HG02642 (cell line): ENCODE results near the gene SEPSECS.
"Not testable (repeated sequence)": the region's sequence is repeated elsewhere in the genome, so short reads cannot be mapped to it uniquely, and the experiment has no call there.

Source experiments
- ATAC-seq: cut with Tn5 transposase; IDR thresholded peaks from one replicate; pipeline ENCODE4 v1.9.1; 2021; ENCODE audit warnings: mild to moderate bottlenecking; ENCODE audit not compliant: unreplicated experiment, poor library complexity

Gene SEPSECS

DNA sequence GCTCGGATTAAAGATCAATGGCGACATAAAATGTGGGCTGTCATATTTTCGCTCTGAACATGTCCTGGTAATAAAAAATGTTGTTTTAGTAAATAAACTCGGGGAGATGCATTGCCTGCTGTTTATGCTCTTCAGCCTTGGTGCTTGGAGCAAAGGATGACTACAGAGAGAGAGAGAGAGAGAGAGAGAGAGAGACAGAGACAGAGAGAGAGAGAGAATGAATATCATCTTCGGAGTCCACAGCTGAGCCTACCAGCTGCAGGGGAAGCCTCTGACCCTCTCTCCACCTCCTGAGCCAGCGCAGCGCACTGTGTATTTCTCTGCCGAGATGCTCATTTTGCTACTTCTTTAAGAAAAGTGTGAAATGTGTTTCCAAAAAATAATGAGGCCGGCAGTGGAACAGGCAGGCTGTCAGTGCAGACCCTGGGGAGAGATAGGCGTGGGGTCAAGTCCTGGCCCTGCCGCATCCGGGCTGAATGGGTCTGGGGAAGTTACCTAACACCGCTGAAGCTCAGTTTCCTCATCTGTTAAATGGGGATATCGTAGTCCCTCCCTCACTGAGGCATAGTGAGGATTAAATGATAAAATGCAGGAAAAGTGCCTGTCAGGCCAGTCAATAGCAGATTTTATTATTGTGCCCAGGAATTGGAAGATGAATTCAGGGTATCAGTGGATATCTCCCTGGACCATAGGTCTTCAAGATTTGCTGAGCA, 71.0 kb downstream of the SEPSECS start:
- ATAC-seq: no peak

GRCh38 chr4:25088093-25088952, 71.9 kb downstream of the SEPSECS start:
- ATAC-seq: peak; percentile 68

DNA sequence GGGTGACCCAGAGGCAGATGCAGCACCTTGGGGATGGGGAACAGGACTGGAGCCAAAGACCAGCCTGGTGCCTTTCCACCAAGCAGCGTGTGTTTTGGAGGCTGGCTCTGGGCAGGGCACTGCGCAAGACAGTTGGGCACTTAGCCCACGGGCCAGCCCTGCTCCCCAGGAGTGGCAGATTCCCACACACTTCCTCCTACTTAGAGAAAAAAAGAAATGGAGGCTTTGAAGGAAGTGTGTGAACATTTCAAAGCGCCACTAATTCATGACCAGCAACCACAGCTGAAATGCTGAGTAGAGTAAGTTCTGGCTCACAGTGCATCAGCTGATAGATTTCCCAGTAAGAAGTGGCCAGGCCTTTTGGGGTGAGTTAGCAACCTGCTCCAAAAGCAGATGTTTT, 74.6 kb downstream of the SEPSECS start:
- ATAC-seq: no peak

- not testable (repeated sequence) for ATAC-seq
Measured at GRCh38 chr4:25083441-25083840, 76.8 kb downstream of the SEPSECS start.

DNA sequence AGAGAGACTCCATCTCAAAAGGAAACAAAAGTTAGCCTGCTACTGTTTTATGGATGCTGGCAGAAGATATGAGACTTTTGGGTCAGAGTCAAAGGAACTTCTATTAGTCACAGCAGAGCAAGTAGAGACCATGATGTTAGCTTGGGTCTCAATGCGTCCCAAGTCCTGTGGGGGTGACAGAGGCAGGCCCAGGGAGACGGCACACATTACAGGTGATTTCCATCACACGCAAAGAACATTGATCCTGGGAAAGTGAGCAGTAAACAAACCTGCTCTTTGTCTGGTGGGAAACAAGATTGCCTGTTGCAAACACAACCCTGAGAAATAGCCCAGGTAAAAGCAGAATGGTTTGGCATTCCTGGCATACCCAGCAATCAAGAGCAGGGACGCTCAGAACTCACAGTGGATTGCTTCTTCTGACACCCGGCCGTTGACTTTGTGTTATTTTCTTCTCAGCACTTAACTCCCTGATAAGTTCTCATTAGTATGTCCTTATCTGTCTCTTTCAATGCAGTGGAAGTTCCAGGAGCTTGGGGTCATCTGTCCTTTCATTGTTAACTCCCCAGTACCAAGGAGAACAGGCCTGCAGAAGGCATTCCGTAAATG, 78.3 kb downstream of the SEPSECS start:
- no peak for ATAC-seq

GRCh38 chr4:25080571-25080970, 79.7 kb downstream of the SEPSECS start:
- ATAC-seq: no peak

DNA sequence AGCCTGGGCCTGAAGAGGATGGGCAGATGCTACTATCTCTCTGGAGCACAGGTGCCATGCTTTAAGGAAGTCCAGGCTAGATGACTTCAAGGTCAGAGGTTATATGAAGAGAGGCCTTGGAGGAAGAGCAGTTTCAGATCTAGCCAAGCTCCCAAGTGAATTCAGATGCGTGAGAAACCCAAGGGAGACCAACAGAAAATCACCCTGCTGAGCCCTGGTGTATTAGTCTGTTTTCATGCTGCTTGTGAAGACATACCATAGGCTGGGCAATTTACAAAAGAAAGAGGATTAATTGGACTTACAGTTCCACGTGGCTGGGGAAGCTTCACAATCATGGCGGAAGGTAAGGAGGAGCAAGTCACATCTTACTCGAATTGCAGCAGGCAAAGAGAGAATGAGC, 81.7 kb downstream of the SEPSECS start:
- no peak for ATAC-seq

GRCh38 chr4:25076625-25077398, 83.4 kb downstream of the SEPSECS start:
- no peak for ATAC-seq

DNA sequence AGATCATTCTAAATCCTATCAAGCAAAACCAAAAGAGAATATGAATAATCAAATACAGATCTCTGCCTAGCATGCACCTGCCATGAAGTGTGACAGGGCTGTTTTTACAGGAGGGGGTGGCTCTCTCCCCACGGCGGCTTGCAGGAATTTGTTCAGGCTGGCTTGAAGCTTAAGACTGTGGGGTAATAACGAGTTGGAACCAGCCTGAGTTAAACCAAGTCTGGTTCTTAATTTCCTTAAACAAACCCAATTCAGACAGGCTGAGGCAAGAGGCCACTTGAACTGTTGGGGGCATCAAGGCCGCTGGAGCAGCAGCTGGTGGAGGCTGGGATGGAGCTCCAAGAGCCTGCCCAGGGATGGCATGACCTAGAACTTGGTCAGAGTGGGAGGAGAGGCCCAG, 84.4 kb downstream of the SEPSECS start:
- ATAC-seq: no peak

- no peak for ATAC-seq
Measured at GRCh38 chr4:25075129-25075528, 85.1 kb downstream of the SEPSECS start.

DNA sequence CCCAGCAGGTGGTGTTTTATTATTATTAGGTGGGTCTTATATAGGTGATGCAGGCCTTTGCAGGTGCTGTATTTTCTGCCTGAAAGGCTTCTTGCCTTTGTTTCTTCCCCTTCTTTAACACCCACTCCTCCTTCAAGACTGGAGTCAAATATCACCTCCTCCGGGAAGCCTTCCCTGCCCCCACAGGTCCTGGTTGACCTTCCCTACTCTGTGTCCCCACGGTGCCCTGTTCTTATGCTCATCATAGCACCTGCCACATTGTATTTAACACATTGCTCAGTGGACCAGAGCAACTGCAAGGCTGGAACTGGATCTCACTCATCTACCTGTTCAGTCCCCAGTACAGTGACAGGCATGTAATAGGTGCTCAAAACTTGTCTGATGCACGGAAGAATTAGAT, 89.7 kb downstream of the SEPSECS start:
- ATAC-seq: no peak
